HG03378 (cell line): Measurements from ENCODE around the gene USP48.
"Not testable (repeated sequence)": the region's sequence is repeated elsewhere in the genome, so short reads cannot be mapped to it uniquely, and the experiment has no call there.

Experiments used
- ATAC-seq: cut with Tn5 transposase; IDR thresholded peaks from one replicate; pipeline ENCODE4 v1.9.1; 2021; ENCODE audit warnings: mild to moderate bottlenecking, moderate library complexity; ENCODE audit not compliant: unreplicated experiment

USP48 gene

DNA sequence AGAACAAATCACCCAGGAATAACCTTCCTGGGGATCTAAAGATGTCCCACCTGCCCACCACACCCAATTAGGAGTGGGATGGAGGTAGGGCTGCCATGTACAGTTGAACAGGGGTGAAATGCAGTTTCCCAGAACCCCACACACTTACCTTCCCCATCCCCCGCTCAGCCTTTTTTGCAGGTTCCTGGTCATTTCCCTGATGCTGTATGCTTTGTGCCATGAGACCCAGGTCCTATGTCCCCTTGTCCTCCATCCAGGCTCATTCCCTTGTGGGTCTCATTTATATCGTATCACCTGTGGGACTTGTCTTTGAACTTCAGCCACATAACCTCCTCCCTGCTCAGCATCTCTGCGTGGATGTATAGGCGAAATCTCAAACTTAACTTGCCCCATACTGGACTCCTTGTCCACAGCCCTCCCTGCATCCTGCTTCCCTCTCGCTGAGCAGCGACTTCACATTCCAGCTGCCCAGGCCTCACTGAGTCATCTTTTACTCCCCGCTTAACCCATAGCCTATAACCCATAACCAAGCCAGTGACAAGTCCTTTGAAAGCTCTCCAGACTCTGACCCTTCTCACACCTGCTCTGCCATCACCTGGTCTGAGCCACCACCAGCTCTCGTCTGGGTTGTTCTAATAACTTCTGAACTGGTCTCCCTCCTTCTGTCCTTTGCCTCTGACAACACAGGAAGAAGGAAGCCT, 33.8 kb upstream of the USP48 start:
- ATAC-seq, result no peak

DNA sequence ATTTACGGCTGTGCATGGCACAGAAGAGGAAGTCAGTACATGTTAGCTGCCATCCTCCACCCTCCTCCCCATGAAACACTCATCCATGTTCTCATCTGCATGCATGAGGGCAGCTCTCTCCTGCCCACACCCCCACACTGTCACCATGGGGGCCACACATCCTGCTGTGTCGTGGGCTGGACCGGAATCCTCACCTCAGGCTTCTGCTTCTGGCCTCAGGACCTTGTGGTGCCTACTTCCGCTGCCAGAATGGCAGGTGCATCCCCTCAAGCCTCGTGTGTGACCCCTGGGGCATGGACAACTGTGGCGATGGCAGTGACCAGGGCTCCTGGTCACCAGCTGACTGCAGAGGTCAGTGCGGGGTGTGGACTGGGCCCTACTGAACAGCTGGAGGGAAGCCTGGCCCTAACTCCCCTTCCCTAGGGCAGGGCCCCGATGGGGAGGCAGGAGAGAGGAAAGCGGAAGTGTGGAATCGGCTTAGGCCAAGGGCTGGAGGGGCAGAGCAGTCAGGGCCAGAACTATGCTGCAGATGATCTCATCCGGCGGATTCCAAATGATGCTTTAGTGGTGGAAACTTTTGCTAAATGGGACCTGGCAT, 32.9 kb upstream of the USP48 start:
- ATAC-seq, result no peak

DNA sequence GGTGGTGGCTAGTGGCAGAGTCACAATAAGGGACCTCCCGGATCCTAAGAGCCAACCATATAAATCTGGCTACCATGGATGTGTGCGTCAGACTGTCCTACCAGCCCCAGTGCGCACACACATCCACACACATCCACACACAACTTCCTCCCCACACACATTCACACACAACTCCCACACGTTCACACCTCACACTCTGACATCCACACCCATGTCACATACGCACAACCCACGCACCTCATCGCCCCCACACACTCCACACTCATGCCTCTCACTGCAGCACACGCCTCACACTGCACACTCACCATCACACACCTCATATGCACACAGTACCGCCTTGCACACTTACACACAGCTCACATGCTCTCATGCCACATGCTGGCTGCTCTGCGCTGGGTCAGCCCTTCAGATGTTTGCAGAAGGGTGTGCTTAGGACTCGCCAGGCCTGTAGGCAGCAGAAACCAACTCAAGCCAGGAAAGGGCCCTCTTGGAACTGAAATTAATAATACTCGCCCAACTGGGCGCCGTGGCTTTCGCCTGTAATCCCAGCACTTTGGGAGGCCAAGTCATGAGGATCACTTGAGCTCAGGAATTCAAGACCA, 32.1 kb upstream of the USP48 start:
- no peak for ATAC-seq

GRCh38 chr1:21814241-21814918, 31.4 kb upstream of the USP48 start:
- no peak for ATAC-seq

DNA sequence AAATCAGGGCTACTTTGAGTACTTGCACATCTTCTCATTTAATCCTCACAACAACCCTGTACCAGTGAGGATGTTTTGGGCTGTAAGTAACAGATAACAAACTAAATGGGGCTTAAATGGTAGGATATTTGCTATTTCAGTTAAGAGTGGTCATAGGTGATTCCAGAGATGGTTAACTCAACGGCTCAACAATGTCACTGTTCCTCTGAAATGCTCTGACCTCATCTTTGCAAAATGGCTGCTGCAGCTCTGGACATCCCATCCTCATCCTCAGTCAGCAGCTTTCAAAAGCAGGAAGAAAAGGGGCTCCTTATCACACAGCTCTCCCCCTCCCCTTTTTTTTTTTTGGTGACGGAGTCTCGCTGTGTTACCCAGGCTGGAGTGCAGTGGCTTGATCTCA, 30.6 kb upstream of the USP48 start:
- ATAC-seq, result no peak

GRCh38 chr1:21811875-21812305, 28.9 kb upstream of the USP48 start, which contains the start of gene LDLRAD2:
Gene LDLRAD2, plus strand, starts transcription at chr1:21812265. Its CDS starts 187 bp downstream, at chr1:21812452.
- ATAC-seq, result no peak

DNA sequence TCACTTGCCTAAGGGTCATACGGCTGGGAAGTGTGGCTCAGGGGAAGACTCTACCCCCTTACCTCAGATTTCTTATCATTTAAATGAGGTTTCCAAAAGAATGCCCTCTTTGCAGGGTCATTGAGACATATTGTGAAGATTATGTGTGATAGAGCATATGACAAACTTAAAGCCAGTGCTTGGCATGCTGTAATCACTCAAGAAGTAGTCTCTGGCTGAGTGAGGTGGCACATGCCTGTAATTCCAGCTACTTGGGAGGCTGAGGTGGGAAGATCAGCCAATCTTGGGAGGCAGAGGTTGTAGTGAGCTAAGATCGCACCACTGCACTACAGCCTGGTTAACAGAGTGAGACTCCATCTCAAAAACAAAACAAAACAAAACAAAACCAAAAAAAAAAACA, 21.6 kb upstream of the USP48 start:
- no peak for ATAC-seq

DNA sequence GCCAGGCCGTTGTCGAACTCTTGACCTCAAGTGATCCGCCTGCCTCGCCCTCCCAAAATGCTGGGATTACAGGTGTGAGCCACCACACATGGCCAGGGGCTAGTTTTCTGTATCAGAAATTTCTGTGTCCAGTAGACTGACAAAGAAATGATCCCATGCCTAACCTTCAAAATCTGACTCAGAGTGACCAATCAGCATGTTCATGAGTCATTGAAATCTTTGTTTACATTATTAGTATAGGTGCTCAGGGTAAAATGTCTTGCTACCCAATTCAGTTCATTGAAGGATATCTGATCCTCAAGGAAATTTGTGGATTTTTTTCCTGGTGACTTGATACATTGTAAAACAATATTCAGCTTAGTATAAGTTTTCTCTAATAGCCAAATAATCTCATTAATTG, 18.2 kb upstream of the USP48 start:
- no peak for ATAC-seq

- no peak for ATAC-seq
Observed at GRCh38 chr1:21799730-21800129, 16.8 kb upstream of the USP48 start.

GRCh38 chr1:21795075-21795474, 12.1 kb upstream of the USP48 start:
- no peak for ATAC-seq

DNA sequence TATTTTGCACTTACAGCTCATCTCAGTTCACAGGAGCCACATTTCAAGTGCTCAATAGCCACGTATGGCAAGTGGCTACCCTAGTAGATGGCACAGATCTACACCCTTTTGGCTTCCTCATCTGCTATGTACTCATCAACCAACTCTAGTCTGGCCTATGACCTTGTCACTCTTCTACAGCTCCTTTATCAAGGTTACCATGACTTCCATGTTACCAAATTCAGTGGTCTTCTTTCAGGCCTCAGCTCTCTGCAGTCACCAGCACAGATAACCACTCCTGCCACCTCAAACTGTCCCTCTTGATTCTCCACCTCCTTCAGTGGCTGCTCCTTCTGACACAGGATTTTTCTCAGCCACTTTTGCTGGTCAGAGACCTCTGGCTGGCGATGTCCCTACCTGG, 11.7 kb upstream of the USP48 start:
- ATAC-seq, result no peak

- ATAC-seq, result no peak
Observed at GRCh38 chr1:21793104-21793503, 10.2 kb upstream of the USP48 start.

GRCh38 chr1:21786640-21787039, 3.7 kb upstream of the USP48 start:
- ATAC-seq, result no peak

GRCh38 chr1:21785764-21786163, 2.8 kb upstream of the USP48 start:
- ATAC-seq, result not testable (repeated sequence)

- ATAC-seq, result no peak
Observed at GRCh38 chr1:21783679-21784603, 992 bp upstream of the USP48 start.

DNA sequence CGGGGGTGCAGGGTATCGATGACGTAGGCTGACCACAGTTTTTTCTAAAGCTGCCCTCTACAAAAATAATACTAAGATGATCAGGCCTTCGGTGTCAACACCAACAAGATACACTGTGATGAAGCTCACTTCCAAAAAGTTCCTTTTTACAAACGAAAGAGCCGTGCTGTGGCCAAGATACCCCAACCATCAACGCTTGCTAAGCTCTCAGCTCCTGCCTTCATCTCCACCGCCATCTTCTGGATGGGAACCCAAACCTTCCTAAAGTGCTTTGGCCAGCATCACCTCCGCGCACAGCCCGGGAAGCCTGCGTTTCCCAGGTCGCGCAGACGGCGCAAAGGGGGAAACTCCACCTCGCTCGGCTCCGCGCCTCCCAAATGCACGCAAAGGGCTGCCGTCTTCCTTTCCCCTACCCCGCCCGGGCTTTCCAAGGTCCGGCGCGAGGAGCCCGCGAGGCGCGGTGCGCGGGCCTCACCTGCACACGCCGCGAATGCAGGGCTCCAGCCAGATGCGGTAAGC, 541 bp downstream of the USP48 start:
- ATAC-seq, result peak; percentile 28

DNA sequence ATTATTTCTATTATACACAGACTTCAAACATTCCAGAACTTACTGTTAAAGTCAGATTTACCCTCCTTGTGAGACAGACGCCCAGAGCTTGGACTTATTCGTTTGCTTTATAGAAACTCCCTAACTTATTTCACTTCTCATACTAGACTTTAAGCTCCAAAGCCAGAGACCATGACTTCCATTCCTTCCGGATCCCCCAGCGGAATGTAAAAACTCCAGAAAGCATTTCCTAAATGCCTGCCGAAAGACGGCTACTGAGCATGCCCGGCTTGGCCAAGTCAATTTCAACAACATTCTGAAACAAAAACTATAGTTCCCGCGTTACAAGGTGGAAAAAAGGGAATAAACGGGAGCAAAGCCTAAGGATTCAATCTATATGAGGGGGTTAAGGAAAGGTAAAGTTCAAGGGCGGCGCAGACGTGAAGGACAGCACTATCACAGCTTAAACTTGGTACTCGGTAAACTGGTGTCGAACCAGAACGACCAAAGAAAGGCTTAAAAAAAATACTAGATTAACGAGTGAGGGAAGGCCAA, 1.1 kb downstream of the USP48 start:
- ATAC-seq, result no peak

GRCh38 chr1:21779613-21780521, 3.1 kb downstream of the USP48 start:
- peak; percentile 32 for ATAC-seq

- no peak for ATAC-seq
Observed at GRCh38 chr1:21778405-21778727, 4.6 kb downstream of the USP48 start.
